Tibial artery (tissue), 4 donors: ENCODE measurements around the gene SLFNL1.

Experiments used
- DNase-seq, 2 donors: peaks; one replicate each; pipeline ENCODE4 v3.0.0-alpha.2; 2019
- H3K27ac ChIP-seq, 2 donors: fragments of 200-600 bp; sonication (generic) in 1 of 2; 1 replicate in 1 of 2; 2 replicates in 1 of 2; pipeline ENCODE4 v1.5.1; 2018 to 2019; ENCODE audit warnings: mild to moderate bottlenecking in 1 of 2
- H3K27me3 ChIP-seq, 2 donors: fragments of 200-600 bp; sonication (generic) in 1 of 2; one replicate each; pipeline versions ENCODE4 v1.5.1 to v1.6.0; 2016 to 2019
- H3K36me3 ChIP-seq, 3 donors: fragments of 200-600 bp; sonication (generic) in 2 of 3; one replicate each; pipeline ENCODE4 v1.5.1; 2016 to 2019; ENCODE audit warnings: mild to moderate bottlenecking in 2 of 3
- H3K4me1 ChIP-seq, 4 donors: fragments of 200-600 bp; sonication (generic) in 2 of 4; 1 replicate in 3 of 4; 2 replicates in 1 of 4; pipeline ENCODE4 v1.5.1; 2016 to 2019
- H3K4me3 ChIP-seq, 2 donors: fragments of 200-600 bp; sonication (generic) in 1 of 2; 1 replicate in 1 of 2; 2 replicates in 1 of 2; pipeline ENCODE4 v1.5.1; 2018 to 2019; ENCODE audit warnings: mild to moderate bottlenecking in 2 of 2
- H3K9me3 ChIP-seq, 3 donors: fragments of 200-600 bp; sonication (generic) in 1 of 3; one replicate each; pipeline ENCODE4 v1.5.1; 2016 to 2019
- intact Hi-C: fragments of 100-400 bp; cut with DNase I; formaldehyde crosslinking; loops from one replicate; pipeline ENCODE4 v1.15.0; 2023; ENCODE audit warnings: low total_unique reads
- TF ChIP-seq, protein P1 (sequence below), 2 experiments: fragments of 200-600 bp in 1 of 2; fragments of 450-650 bp in 1 of 2; IDR thresholded peaks; one replicate each; pipeline ENCODE4 v1.5.1; 2017 to 2019; ENCODE audit warnings: antibody characterized with exemption in 2 of 2, mild to moderate bottlenecking in 1 of 2, moderate library complexity in 1 of 2

SLFNL1 gene

GRCh38 chr1:41009466-41009865 lies 12.1 kb downstream of the SLFNL1 start:
- Histone ChIP-seq H3K4me3 (no peak overlapping the region), H3K4me1 (peaks cover 0 to 7% (median 0%) of the 10 kb centered on the region in 4 donors), H3K27me3 (no peaks in the 10 kb centered on the region), H3K36me3 (peaks cover 84 to 99% (median 96%) of the 10 kb centered on the region in 3 donors), H3K9me3 (no peaks in the 10 kb centered on the region), H3K27ac (no peak overlapping the region)
- intact Hi-C loops = no loop called here
- peak in 1 of 2 donors; percentile 15 for DNase-seq
- TF ChIP-seq, protein P1, sequence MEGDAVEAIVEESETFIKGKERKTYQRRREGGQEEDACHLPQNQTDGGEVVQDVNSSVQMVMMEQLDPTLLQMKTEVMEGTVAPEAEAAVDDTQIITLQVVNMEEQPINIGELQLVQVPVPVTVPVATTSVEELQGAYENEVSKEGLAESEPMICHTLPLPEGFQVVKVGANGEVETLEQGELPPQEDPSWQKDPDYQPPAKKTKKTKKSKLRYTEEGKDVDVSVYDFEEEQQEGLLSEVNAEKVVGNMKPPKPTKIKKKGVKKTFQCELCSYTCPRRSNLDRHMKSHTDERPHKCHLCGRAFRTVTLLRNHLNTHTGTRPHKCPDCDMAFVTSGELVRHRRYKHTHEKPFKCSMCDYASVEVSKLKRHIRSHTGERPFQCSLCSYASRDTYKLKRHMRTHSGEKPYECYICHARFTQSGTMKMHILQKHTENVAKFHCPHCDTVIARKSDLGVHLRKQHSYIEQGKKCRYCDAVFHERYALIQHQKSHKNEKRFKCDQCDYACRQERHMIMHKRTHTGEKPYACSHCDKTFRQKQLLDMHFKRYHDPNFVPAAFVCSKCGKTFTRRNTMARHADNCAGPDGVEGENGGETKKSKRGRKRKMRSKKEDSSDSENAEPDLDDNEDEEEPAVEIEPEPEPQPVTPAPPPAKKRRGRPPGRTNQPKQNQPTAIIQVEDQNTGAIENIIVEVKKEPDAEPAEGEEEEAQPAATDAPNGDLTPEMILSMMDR (IDR thresholded peaks at IDR 0.05) = no peak

GRCh38 chr1:41006942-41007865 lies 14.3 kb downstream of the SLFNL1 start:
- H3K4me3 ChIP-seq = no peak overlapping the region
- DNase-seq = no peak
- H3K27me3 ChIP-seq = no peaks in the 10 kb centered on the region
- no peak overlapping the region for H3K27ac ChIP-seq
- TF ChIP-seq, protein P1 (IDR thresholded peaks at IDR 0.05) = no peak
- peaks cover 76 to 100% (median 99%) of the 10 kb centered on the region in 3 donors for H3K36me3 ChIP-seq
- peaks cover 0 to 17% (median 13%) of the 10 kb centered on the region in 4 donors for H3K4me1 ChIP-seq
- no peaks in the 10 kb centered on the region for H3K9me3 ChIP-seq
- intact Hi-C loops = no loop called here

DNA sequence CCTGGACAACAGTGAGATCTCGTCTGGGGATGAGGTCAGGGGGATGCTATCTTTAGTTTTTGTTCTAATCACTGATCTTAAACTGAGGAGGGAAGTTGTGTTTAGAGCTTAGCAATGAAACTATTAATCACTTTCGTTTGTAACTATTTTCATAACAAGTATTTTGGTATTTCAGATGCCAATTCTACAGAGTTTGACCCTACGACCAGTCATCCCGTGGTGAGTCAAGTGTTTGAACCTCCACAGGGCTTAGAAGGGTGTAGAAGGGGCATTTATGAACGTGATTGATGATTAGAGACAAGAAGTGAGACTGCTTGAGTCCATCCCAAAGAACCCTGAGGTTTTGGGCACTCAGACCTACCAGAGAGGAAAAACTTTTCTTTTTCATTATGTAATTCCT lies 15.6 kb downstream of the SLFNL1 start:
- H3K27ac ChIP-seq = no peak overlapping the region
- TF ChIP-seq, protein P1 (IDR thresholded peaks at IDR 0.05) = no peak
- intact Hi-C loops = no loop called here
- H3K9me3 ChIP-seq = no peaks in the 10 kb centered on the region
- DNase-seq = no peak
- no peaks in the 10 kb centered on the region for H3K27me3 ChIP-seq
- peaks cover 0 to 17% (median 13%) of the 10 kb centered on the region in 4 donors for H3K4me1 ChIP-seq
- H3K4me3 ChIP-seq = no peak overlapping the region
- peaks cover 76 to 100% (median 99%) of the 10 kb centered on the region in 3 donors for H3K36me3 ChIP-seq

DNA sequence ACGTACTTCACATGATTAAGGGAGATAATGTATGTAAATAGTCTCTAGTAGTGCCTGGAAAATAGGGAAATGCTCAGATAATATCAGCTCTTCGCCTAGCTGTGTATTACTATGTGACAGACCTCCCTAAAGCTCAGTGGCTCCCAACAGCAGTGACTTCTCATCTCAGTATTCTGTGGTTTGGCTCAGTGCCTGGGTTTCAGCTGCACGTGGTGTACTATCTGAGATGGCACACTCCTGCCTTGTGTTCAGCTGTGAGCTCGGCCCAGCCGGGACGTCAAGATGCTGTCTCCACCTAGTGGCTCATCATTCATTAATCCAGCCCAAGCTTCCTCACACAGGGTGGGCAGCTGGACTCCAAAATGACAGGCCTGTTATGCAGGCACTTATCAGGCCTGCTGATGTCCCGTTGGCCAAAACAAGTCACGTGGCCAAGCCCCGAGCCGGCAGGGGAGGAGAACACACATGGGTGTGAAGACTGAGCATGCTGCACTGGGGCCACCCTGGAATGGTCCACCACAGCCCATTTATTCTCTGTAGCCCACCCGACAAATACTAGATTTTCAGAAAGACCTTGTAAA lies 17.8 kb downstream of the SLFNL1 start:
- H3K27ac ChIP-seq = peak overlapping the region; percentile 29 to 39
- H3K36me3 ChIP-seq = peaks cover 80 to 100% (median 99%) of the 10 kb centered on the region in 3 donors
- H3K27me3 ChIP-seq = no peaks in the 10 kb centered on the region
- DNase-seq = peak; percentile 97 to 100
- H3K4me1 ChIP-seq = peaks cover 0 to 17% (median 13%) of the 10 kb centered on the region in 4 donors
- H3K9me3 ChIP-seq = no peaks in the 10 kb centered on the region
- no peak overlapping the region for H3K4me3 ChIP-seq
- intact Hi-C loops = no loop called here
- TF ChIP-seq, protein P1 (IDR thresholded peaks at IDR 0.05) = peak; percentile 58 to 69

GRCh38 chr1:41003127-41003639 lies 18.3 kb downstream of the SLFNL1 start:
- DNase-seq = no peak
- TF ChIP-seq, protein P1 (IDR thresholded peaks at IDR 0.05) = no peak
- no peak overlapping the region for H3K4me3 ChIP-seq
- peak overlapping the region; percentile 29 to 39 for H3K27ac ChIP-seq
- H3K36me3 ChIP-seq = peaks cover 80 to 100% (median 99%) of the 10 kb centered on the region in 3 donors
- no peaks in the 10 kb centered on the region for H3K9me3 ChIP-seq
- no peaks in the 10 kb centered on the region for H3K27me3 ChIP-seq
- peaks cover 0 to 17% (median 13%) of the 10 kb centered on the region in 4 donors for H3K4me1 ChIP-seq
- intact Hi-C loops = no loop called here
